ENCODE data around the gene RRP36.

DNA sequence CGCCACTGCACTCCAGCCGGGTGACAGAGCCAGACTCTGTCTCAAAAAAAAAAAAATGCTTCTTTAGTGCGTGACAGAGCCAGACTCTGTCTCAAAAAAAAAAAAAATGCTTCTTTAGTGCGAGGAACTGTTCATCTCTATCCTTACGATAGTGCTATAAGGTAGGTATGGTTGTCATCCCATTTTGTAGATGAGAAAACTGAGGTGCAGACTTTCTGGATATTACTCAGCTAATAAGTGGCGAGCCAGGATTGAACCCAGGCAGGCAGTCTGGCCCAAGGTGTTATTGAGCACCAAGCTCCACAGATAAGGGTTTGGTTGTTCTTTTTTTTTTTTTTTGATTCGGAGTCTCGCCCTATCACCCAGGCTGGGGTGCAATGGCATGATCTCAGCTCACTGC, 19.6 kb upstream of the RRP36 start:
- no peak for TF ChIP-seq HDAC6 (IDR thresholded peaks at IDR 0.05; ENCODE audit: low read depth, low read length)
- no peak for TF ChIP-seq ELF4 (CRISPR knock-in tag; IDR thresholded peaks at IDR 0.05)
- TF ChIP-seq GABPA (tag; conservative IDR thresholded peaks at IDR 0.05; ENCODE audit: low read depth): no peak
- TF ChIP-seq CCAR2 (IDR thresholded peaks at IDR 0.05; ENCODE audit: low read depth, low read length): no peak
- TF ChIP-seq TAF7 (tag; IDR thresholded peaks at IDR 0.05): no peak
- no peak for TF ChIP-seq YY1 (IDR thresholded peaks at IDR 0.05; ENCODE audit: borderline replicate concordance in 1 of 3, control insufficient read depth in 1 of 3, extremely low read depth in 1 of 3, insufficient read depth in 3 of 3, insufficient read length in 1 of 3, insufficient replicate concordance in 2 of 3, low read depth in 1 of 3, low read length in 2 of 3)
- no peak for TF ChIP-seq TBL1XR1 (IDR thresholded peaks at IDR 0.05; ENCODE audit: low read length in 2 of 2)
- no peak for TF ChIP-seq RERE (CRISPR knock-in tag; IDR thresholded peaks at IDR 0.05; ENCODE audit: borderline replicate concordance)
- no peak for TF ChIP-seq TAF1 (IDR thresholded peaks at IDR 0.05; ENCODE audit: control insufficient read depth, extremely low read depth, insufficient read depth, low read length, severe bottlenecking)
- no peak for TF ChIP-seq MCM3 (IDR thresholded peaks at IDR 0.05)
- TF ChIP-seq ZC3H4 (CRISPR knock-in tag; IDR thresholded peaks at IDR 0.05; ENCODE audit: borderline replicate concordance): no peak
- no peak for TF ChIP-seq CTCF (IDR thresholded peaks at IDR 0.05 in 2 of 3, conservative IDR thresholded peaks at IDR 0.05 in 1 of 3; ENCODE audit: insufficient read depth in 2 of 3, low read depth in 1 of 3, low read length in 3 of 3)

Data from K562 (cell line).